GM23338 (cell line): ENCODE data around the gene UBE2Q2. TPM values are rescaled to one million over a fixed set of nuclear protein-coding genes. Genes with fewer than 3 reads are reported as not detected.

Experiments used
- ATAC-seq: fragments of 200-7000 bp; cut with Tn5 transposase; 3 replicates; pipeline ENCODE4 v1.9.1; 2020
- DNase-seq: peaks from one replicate; pipeline ENCODE4 v3.0.0-alpha.2; 2015; ENCODE audit warnings: low spot score
- H2AFZ ChIP-seq: fragments of 200-600 bp; sonication (generic); 2 replicates; pipeline ENCODE4 v1.8.0; 2016; ENCODE audit warnings: antibody characterized with exemption, mild to moderate bottlenecking, moderate library complexity
- H3F3A ChIP-seq: fragments of 200-600 bp; sonication (generic); replicated peaks from 2 replicates; pipeline ENCODE4 v1.8.0; 2017; ENCODE audit warnings: antibody characterized with exemption, mixed run types, low read depth
- H3K27ac ChIP-seq: fragments of 200-600 bp; sonication (generic); 2 replicates; pipeline ENCODE4 v1.6.1; 2016; ENCODE audit warnings: low read depth
- H3K27me3 ChIP-seq: fragments of 200-600 bp; sonication (generic); 2 replicates; pipeline ENCODE4 v1.8.0; 2016; ENCODE audit warnings: mild to moderate bottlenecking, mixed run types, moderate library complexity; ENCODE audit not compliant: insufficient read depth
- H3K36me3 ChIP-seq: fragments of 200-600 bp; sonication (generic); 2 replicates; pipeline ENCODE4 v1.8.0; 2016; ENCODE audit warnings: mild to moderate bottlenecking; ENCODE audit not compliant: insufficient read depth
- H3K4me1 ChIP-seq: fragments of 200-600 bp; sonication (generic); 2 replicates; pipeline ENCODE4 v1.8.0; 2016; ENCODE audit warnings: mild to moderate bottlenecking, moderate library complexity; ENCODE audit not compliant: insufficient read depth
- H3K4me2 ChIP-seq: fragments of 200-600 bp; sonication (generic); 2 replicates; pipeline ENCODE4 v1.7.1; 2017; ENCODE audit warnings: mixed run types
- H3K4me3 ChIP-seq: fragments of 200-600 bp; sonication (generic); 2 replicates; pipeline ENCODE4 v1.6.1; 2016; ENCODE audit warnings: mixed run types
- H3K79me2 ChIP-seq: fragments of 200-600 bp; sonication (generic); replicated peaks from 2 replicates; pipeline ENCODE4 v1.8.0; 2017; ENCODE audit warnings: mild to moderate bottlenecking; ENCODE audit not compliant: insufficient read depth
- H3K9me2 ChIP-seq: fragments of 200-600 bp; sonication (generic); 2 replicates; pipeline ENCODE4 v1.8.0; 2017; ENCODE audit not compliant: insufficient read depth
- H4K20me1 ChIP-seq: fragments of 200-600 bp; sonication (generic); replicated peaks from 2 replicates; pipeline ENCODE4 v1.8.0; 2017; ENCODE audit warnings: mild to moderate bottlenecking; ENCODE audit not compliant: insufficient read depth
- H3K27ac Mint-ChIP-seq: 2 replicates; pipeline ENCODE4 v1.8.0; 2020; ENCODE audit warnings: inconsistent platforms, mild to moderate bottlenecking, moderate library complexity, mixed read lengths
- H3K27me3 Mint-ChIP-seq: 3 replicates; pipeline ENCODE4 v1.8.0; 2022; ENCODE audit warnings: low read depth, mild to moderate bottlenecking, moderate library complexity, mixed read lengths, inconsistent platforms; ENCODE audit not compliant: insufficient read depth, poor library complexity
- H3K36me3 Mint-ChIP-seq: 3 replicates; pipeline ENCODE4 v1.8.0; 2021; ENCODE audit warnings: low read depth, mild to moderate bottlenecking, inconsistent platforms, moderate library complexity, mixed read lengths
- H3K4me1 Mint-ChIP-seq: 3 replicates; pipeline ENCODE4 v1.8.0; 2020; ENCODE audit warnings: mild to moderate bottlenecking, inconsistent platforms, mixed read lengths
- H3K4me3 Mint-ChIP-seq: 3 replicates; pipeline ENCODE4 v1.8.0; 2021; ENCODE audit warnings: moderate library complexity, mild to moderate bottlenecking, inconsistent platforms, mixed read lengths
- H3K9me3 Mint-ChIP-seq: 3 replicates; pipeline ENCODE4 v1.8.0; 2020; ENCODE audit warnings: moderate library complexity, mild to moderate bottlenecking, inconsistent platforms, mixed read lengths
- CREB1 ChIP-seq: fragments of 250-450 bp; sonication (Bioruptor Pico); IDR thresholded peaks from 2 replicates; pipeline ENCODE4 v1.5.0; 2020; ENCODE audit warnings: low read depth, mild to moderate bottlenecking, moderate library complexity
- EZH2 ChIP-seq: fragments of 200-600 bp; sonication (generic); IDR thresholded peaks from one replicate; pipeline ENCODE4 v1.8.0; 2017; ENCODE audit warnings: antibody characterized with exemption, mild to moderate bottlenecking, low read depth; ENCODE audit not compliant: unreplicated experiment
- ZNF462 ChIP-seq: fragments of 250-450 bp; sonication (Bioruptor Pico); IDR thresholded peaks from 2 replicates; pipeline ENCODE4 v1.5.0; 2020; ENCODE audit warnings: mild to moderate bottlenecking, moderate library complexity
- polyA plus RNA-seq: library from polyadenylated mRNA; unstranded; fragments of >200 nt; fragmentation: Nextera tagmentation; extraction: Ambion mirVana; gene quantifications from 2 replicates; pipeline ENCODE4 v1.2.1, GENCODE V29; 2016
- total RNA-seq: library from RNA; depleted of rRNA; stranded (reverse); fragments of >200 nt; shearing (Covaris generic); gene quantifications from 2 replicates; pipeline ENCODE4 v1.2.3, GENCODE V29; 2014
- TF ChIP-seq, protein P1 (sequence below), 2 experiments: fragments of 200-600 bp in 1 of 2; sonication (generic) in 1 of 2; conservative IDR thresholded peaks; 2 replicates each; pipeline versions ENCODE4 v1.5.1 to v1.6.1; 2016 to 2017; ENCODE audit warnings: antibody characterized with exemption in 2 of 2, low read depth in 2 of 2, mild to moderate bottlenecking in 2 of 2, moderate library complexity in 1 of 2

The UBE2Q2 gene
- total and polyA plus RNA-seq, 2 experiments from 2014 or later = 23.7 to 29.3 TPM

- TF ChIP-seq ZNF462 (CRISPR knock-in tag) = no peak
- no peak for TF ChIP-seq EZH2
- TF ChIP-seq, protein P1, sequence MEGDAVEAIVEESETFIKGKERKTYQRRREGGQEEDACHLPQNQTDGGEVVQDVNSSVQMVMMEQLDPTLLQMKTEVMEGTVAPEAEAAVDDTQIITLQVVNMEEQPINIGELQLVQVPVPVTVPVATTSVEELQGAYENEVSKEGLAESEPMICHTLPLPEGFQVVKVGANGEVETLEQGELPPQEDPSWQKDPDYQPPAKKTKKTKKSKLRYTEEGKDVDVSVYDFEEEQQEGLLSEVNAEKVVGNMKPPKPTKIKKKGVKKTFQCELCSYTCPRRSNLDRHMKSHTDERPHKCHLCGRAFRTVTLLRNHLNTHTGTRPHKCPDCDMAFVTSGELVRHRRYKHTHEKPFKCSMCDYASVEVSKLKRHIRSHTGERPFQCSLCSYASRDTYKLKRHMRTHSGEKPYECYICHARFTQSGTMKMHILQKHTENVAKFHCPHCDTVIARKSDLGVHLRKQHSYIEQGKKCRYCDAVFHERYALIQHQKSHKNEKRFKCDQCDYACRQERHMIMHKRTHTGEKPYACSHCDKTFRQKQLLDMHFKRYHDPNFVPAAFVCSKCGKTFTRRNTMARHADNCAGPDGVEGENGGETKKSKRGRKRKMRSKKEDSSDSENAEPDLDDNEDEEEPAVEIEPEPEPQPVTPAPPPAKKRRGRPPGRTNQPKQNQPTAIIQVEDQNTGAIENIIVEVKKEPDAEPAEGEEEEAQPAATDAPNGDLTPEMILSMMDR (conservative IDR thresholded peaks at IDR 0.05; ENCODE audit: low read depth in 2 of 2) = no peak
Observed at GRCh38 chr15:75887178-75887577, 43.9 kb downstream of the UBE2Q2 start (continued).

- Histone ChIP-seq H3K27ac (no peak overlapping the region), H4K20me1 (peaks cover 4% of the 10 kb centered on the region), H3K4me3 (no peak overlapping the region), H3K4me2 (no peak overlapping the region), H3K9me2 (no peaks in the 10 kb centered on the region), H3K4me1 (no peaks in the 10 kb centered on the region), H2AFZ (no peak overlapping the region), H3K79me2 (peaks cover 11% of the 10 kb centered on the region; the same call in 1 of the 2 replicates), H3F3A (no peaks in the 10 kb centered on the region), H3K27me3 (no peaks in the 10 kb centered on the region), H3K36me3 (peaks cover 15% of the 10 kb centered on the region)
- H3K4me3 Mint-ChIP-seq = no peak overlapping the region
- DNase-seq (no peak), ATAC-seq (no peak)
- H3K4me1 Mint-ChIP-seq = no peaks in the 10 kb centered on the region
- no peak overlapping the region for H3K27ac Mint-ChIP-seq
- H3K27me3 Mint-ChIP-seq = no peaks in the 10 kb centered on the region
- no peaks in the 10 kb centered on the region for H3K9me3 Mint-ChIP-seq
- H3K36me3 Mint-ChIP-seq = peaks cover 22% of the 10 kb centered on the region; the same call in 2 of the 3 replicates
- TF ChIP-seq ZNF462 (CRISPR knock-in tag) (no peak), EZH2 (no peak), CREB1 (CRISPR knock-in tag) (no peak)
Observed at GRCh38 chr15:75891895-75892294, 48.6 kb downstream of the UBE2Q2 start.
